ENCODE measurements around the gene PPIG.
"Not testable (repeated sequence)": the region's sequence is repeated elsewhere in the genome, so short reads cannot be mapped to it uniquely, and the experiment has no call there.

The PPIG gene

DNA sequence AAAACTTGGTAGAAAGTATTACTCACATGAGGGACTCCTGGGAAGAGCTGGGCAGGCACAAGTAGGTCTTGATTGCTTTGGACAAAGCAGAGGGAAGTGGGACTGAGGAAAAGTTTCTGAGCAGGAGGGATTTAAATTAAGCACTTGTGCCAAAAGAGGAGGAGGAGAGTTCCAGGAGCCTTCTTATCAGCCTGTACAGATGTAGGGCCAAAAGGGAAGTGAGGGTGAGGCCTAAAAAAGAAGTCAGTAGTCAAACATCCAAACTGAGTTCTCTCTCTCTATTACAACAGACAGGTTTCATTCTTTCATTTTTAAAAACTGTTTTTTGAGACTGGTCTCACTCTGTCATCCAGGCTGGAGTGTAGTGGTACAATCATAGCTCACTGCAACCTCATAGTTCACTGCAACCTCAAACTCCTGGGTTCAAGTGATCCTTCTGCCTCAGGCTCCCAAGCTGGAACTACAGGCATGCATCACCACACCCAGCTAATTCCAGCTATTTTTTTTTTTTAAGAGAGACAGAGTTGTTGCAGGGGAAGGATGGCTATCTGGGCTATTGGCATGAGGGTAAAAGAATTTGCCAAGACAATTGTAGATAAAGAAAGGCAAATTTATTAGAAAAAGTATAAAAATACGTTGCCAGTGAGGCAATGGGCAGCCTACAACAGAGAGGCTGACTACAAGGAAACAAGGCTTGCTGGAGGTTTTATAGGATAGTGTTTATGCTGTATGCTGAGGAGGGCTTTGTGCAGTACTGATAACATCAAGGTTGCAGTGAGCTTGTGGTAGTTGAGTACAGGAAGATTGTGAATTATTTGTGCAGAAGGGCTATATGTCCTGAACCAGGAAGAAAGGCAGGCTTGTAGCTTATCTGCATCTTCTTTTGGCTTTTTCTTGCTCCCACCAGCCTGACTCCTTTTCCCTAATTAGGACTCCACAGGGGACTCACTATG is 81.1 kb downstream of the PPIG start:
- peak; percentile 62 for DNase-seq

DNA sequence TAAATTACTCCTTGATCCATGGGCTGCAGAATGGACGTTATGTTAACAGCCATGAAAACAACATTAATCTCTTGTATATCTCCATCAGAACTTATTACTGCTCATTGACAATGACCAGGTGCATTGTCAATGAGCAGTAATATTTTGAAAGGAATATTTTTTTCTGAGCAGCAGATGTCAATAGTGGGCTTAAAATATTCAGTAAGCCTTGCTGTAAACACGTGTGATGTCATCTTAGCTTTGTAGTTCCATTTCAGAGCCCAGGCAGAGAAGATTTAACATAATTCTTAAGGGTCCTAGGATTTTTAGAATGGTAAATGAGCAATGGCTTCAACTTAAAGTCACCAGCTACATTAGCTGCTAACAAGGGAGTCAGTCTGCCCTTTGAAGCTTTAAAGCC is 83.4 kb downstream of the PPIG start:
- DNase-seq, result no peak

DNA sequence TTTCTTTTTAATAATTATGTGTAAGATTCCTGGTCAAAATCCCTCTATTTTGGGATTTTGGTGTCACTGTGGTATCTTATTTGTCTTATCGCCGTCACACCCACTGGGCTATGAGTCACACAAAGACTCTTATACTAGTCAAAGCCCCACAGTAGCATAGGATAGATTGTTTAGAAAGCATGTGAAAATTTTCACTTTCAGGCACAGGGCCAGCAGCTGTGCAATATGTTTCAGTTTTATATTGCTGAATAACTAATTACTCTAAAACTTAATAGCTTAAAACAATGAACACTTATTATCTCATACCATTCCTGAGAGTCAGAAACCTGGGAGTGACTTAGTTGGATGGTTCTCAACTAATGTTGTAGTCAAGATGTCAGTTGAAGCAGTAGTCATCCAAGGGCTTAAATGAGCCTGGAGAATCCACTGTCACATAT is 86.1 kb downstream of the PPIG start:
- no peak for DNase-seq

DNA sequence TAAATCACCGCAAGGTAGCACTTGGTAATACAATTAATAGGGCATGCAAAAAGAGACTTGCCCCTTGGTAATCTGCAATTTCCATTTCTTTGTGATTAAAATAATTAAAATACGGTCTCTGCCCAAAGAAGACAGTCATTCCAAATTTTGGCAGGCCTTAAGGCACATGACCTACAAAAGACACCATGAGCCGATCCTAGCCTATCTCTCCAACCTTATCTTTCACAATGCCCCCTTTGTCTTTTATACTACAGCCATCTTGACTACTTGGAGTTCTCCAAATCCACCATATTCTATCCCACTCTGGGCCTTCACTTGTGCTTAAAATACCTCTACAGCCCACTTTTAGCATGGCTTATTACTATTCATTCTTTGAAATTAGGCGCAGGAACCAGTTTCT is 86.8 kb downstream of the PPIG start:
- DNase-seq, result no peak

GRCh38 chr2:169672406-169672805 is 88.3 kb downstream of the PPIG start:
- no peak for DNase-seq

DNA sequence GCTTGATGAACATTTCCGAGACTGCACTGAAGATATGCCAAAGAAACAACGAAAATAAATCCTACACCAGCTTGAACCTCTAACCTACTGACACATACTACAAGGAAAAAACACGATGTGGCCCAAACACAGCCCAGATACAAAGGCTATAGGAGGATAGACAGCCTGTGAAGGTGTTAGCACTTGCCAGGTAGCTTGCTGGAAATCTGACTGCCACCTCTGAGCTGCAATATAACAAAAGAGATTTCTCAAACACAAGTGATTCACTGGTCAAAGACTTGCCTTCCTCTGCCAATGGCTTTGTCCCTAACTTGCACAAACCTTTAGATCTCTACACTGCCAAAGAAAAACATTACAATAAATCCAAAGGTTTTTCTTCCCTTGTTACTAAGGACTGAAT is 89.0 kb downstream of the PPIG start:
- no peak for DNase-seq

- no peak for DNase-seq
Observed at GRCh38 chr2:169673921-169674320, 89.8 kb downstream of the PPIG start.

- no peak for DNase-seq
Observed at GRCh38 chr2:169676357-169676756, 92.2 kb downstream of the PPIG start.

- DNase-seq, result no peak
Observed at GRCh38 chr2:169676850-169677249, 92.7 kb downstream of the PPIG start.

- no peak for DNase-seq
Observed at GRCh38 chr2:169683054-169683424, 98.9 kb downstream of the PPIG start.

GRCh38 chr2:169683425-169684134 is 99.4 kb downstream of the PPIG start:
- no peak for DNase-seq

DNA sequence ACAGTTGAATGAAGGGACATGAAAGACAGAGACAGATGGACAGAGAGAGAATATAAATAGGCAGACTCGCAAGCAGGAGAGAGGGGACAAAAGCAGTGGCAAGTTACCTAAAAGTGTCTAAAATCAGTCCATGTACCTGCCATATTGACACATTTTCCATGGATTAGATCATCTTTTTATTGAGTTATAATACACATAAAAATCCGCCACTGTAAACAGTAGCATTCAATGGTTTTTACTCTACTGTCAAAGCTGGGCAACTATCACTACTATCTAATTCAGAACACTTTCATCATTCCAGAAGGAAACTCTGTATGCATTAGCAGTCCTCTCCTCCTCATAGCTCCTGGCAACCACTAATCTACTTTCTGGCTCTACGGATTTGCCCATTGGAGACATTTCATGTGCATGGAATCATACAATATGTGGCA is 100.0 kb downstream of the PPIG start:
- no peak for DNase-seq

DNA sequence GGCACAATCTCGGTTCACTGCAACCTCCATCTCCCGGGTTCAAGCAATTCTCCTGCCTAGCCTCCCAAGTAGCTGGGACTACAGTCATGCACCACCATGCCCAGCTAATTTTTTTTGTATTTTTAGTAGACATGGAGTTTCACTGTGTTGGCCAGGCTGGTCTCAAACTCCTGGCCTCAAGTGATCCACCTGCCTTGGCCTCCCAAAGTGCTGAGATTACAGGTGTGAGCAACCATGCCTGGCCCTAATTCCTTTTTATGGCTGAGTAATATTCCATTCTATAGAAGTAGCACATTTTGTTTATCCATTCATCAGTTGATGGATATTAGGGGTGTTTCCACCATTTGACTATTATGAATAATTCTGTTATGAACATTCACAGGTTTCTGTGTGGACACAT is 100.6 kb downstream of the PPIG start:
- not testable (repeated sequence) for DNase-seq

- DNase-seq, result not testable (repeated sequence)
Observed at GRCh38 chr2:169686825-169687224, 102.7 kb downstream of the PPIG start.

DNA sequence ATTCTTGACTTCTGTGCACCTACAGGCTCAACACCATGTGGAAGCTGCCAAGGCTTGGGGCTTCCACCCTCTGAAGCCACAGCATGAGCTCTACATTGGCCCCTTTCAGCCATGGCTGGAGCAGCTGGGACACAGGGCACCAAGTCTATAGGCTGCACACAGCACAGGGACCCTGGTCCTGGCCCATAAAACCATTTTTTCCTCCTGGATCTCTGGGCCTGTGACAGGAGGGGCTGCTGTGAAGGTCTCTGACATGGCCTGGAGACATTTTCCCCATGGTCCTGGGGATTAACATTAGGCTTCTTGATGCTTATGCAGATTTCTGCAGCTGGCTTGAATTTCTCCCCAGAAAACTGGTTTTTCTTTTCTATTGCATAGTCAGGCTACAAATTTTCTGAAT is 103.8 kb downstream of the PPIG start:
- DNase-seq, result not testable (repeated sequence)

GRCh38 chr2:169690958-169691357 is 106.8 kb downstream of the PPIG start:
- DNase-seq, result no peak
